HG03175 (cell line): ENCODE data around the gene SPTBN1.

ENCODE experiments used
- ATAC-seq: cut with Tn5 transposase; IDR thresholded peaks from one replicate; pipeline ENCODE4 v1.9.1; 2021; ENCODE audit warnings: mild to moderate bottlenecking, moderate library complexity; ENCODE audit not compliant: unreplicated experiment

Gene SPTBN1

DNA sequence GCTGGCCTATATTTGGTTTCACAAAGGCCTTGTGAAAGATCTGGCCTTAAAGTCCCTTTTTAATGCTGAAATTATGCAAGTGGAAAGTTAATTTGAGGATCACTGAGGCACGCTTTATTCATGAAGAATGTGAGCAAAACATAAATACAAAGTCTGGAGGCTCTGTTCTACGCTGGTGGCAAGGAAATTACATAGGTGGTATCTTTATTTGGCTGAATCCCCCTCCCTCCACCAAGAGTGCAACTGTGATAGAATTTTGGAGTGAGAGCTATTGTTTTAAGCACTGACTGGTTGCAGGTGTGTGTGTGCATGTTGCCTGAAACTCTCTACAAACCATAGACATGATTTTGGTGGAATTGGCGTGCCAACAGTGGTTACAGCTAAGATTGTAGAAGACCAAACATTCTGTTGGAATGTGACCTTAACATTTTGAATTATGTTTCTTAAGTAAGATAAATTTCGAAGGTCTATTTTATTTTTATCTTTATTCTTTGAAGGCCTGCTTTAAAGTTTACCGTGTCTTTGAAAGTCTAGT is 114.3 kb downstream of the SPTBN1 start:
- ATAC-seq: no peak

- peak; percentile 60 for ATAC-seq
These were observed 115.0 kb downstream of the SPTBN1 start for GRCh38 chr2:54570925-54571694.

- no peak for ATAC-seq
These were observed 116.1 kb downstream of the SPTBN1 start for GRCh38 chr2:54572262-54572635.

- ATAC-seq: no peak
These were observed 116.8 kb downstream of the SPTBN1 start for GRCh38 chr2:54572636-54573536.

- ATAC-seq: peak; percentile 21
These were observed 117.4 kb downstream of the SPTBN1 start for GRCh38 chr2:54573537-54573919.

DNA sequence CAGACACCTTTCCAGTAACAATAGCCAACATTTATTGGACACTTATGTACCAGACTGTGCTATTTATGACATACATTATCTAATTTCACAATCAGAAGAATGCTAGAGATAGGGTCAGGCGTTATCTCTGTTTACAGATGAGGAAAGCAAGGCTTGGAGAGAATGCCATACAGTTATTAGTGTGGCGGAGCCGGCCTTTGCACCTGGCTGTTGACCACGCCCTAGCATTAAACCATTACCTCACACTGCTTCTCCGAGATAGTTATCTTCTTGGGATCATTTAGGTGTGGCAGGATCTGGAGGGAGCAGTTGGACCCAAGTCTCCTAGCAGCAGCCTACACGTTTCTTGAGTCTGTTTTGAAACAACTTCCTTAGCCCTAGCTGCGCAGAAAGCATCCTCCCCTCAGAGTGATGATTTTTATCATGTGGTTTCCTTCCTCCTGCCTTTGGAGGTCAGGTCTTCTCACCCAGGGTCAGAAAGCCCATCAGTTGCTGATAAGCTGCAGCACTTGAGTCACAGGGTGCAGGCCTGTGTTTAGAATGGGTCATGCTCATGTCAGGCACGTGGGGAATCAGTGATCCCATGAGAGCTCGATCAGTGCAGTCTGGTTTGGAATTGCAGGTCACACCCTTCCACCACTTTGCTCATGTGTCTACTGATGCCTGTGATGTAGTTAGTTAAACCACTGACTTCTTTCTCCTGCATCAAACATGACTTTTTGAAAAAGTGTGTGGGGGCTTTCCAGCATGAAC is 118.2 kb downstream of the SPTBN1 start:
- peak; percentile 38 for ATAC-seq

GRCh38 chr2:54574860-54575247 is 118.7 kb downstream of the SPTBN1 start:
- no peak for ATAC-seq

- ATAC-seq: no peak
These were observed 119.3 kb downstream of the SPTBN1 start for GRCh38 chr2:54575379-54575888.

- no peak for ATAC-seq
These were observed 120.9 kb downstream of the SPTBN1 start for GRCh38 chr2:54577035-54577434.

DNA sequence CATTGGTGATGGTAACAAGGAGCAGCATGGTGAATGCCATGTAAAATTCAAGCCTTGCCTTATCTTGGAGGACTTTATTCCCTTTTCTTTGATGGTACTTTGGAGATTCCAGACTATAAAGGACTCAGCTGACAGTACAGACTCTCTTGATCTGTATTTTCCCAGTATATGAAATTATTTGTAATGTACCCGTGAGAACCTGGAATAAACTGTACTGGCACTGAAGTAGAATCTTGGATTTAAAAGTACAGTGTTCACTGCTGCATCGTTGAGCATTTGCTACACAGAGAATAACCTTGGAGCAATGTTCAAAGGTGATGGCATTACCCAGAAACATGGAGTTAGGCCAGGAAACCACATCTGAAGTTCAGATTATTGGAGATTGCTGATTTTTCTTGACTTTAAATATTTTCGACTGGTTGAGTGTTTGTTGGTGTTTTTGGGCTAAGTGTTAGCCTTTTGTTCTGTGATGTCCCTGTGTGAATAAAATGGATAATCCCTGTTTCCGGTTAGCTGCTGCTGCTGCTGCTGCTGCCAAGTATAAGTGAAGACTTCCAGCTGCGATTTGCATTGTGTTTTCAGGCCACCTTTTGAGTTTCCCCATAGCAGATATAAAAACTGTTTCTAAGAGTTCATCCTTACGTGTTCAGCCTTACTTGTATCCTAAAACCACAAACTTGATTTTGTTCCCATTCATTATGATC is 122.0 kb downstream of the SPTBN1 start:
- ATAC-seq: no peak

DNA sequence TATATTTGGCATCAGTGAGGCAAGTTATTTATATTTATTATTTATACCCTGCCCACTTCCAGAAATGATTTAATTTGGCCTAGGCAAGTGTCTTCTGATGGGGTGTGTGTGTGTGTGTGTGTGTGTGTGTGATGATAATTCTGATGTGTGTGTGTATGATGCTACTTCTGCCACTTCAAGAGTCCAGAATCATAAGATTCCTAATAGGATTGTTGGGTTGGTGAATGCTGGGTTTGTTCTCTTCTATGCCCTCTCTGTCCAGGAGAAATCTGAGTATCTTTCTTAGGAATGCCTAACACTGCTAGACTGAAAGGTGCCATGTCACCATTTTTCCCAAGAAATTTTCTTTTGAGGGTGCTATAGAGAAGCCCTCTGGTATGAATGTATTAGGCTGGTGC is 122.5 kb downstream of the SPTBN1 start:
- no peak for ATAC-seq

DNA sequence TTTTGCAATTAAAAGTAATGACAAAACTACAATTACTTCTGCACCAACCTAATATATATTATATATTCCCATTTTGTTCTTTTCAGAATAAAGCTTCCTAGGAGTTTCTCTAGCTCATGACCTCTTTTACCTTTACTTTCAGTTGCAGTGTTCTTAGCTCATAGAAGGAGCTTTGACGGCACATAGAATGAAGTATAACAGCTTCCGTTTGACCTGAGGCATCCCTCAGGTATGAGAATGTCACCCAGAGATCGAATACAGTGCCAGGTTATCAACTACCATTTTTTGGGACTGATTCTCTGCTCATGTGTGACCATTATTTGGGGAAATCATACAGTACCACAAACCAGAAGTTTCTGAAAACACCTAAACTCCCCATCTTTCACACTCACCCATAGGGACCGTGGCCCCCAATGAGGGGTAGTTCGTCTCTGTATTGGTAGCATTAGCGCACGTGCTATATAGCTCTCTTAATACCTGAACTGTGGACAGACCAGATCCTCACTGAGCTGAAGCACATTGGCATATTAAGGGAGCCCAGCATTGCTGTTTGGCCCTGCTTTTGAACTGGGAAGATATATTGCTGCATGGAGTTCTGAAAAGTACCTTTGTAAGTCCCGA is 123.0 kb downstream of the SPTBN1 start:
- no peak for ATAC-seq

- peak; percentile 94 for ATAC-seq
These were observed 123.8 kb downstream of the SPTBN1 start for GRCh38 chr2:54579682-54580620.

DNA sequence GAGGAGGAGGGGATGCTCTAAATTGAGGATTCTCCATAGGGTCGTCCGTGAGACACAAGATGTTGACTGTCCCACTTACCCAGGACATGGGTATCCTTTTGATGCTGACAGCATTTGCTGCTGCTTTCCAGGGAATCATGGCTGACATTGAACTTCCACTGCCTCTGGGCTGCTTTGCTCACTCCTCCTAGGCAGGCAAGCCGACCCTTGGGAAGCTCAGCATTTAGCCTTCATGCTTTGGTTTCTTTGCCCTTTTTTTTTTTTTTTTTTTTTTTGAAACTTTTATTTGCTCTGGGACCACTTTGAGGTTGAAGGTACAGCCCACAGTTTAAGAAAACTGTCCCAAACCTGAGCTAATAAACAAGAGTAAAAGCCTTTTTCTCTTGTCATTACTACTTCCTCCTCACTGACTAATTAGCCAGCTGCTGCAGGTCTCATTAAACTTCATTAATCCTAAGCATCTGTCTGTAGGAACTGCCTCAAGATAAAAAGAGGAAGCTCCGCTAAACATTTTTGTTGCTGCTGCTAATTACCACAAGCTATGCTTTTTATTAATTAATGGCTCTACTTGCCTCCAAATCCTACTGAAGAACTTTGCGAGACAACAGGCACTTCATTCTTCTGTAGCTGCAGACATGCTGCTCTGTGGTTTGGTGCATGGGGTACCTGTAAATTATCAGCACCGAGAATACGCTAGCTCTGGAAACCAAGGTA is 125.4 kb downstream of the SPTBN1 start:
- ATAC-seq: no peak

- no peak for ATAC-seq
These were observed 126.9 kb downstream of the SPTBN1 start for GRCh38 chr2:54582987-54583386.

DNA sequence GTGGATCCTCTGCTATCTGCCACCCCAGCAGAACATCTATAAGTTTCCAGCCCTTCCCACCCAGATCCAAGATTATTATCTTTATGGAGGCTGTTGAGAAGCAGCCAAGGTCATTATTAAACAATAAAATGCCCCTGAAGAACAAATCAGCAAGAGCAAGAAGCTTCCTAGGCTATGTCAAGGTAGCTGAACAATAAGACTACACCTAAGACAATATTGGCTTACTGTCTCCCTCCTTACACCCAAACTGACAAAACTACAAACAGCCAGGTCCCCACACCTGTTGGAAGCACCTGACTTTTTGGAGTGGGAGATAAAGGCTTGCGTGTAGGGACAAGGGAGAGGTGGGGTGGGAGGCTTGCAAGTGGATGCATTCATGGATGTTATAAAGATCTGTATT is 128.5 kb downstream of the SPTBN1 start:
- ATAC-seq: no peak

DNA sequence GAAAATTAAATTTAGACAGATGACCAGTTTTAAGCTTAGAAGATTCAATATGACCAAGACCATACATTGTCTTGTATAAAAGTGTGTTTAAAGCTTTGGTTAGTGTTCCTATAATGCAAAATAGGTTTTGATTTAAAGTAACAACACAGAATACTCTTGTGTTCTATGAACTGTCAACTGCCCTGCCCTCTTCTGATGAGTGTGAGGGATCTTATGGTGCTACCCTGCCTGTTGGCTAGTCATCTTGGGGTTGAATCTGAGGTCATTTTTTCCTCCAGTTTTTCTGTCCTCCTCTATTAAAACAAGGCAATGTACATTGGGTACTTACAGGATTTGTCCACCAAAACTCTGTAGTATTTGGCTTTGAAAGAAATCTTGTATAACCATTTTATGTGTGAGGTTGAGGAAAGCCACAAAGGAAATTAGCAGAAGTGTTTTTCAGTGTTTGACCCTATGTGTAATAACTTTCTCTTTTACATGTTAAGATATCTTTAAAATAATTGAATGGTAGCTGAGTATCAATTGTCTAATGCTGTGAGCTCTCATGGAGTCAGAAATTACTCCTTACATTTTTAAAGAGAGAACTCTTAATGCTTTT is 129.1 kb downstream of the SPTBN1 start:
- no peak for ATAC-seq

- no peak for ATAC-seq
These were observed 129.9 kb downstream of the SPTBN1 start for GRCh38 chr2:54586062-54586461.
